K562 (cell line): ENCODE data around the gene P3H1. TPM values are rescaled to one million over a fixed set of nuclear protein-coding genes. Genes with fewer than 3 reads are reported as not detected.
A peak's percentile ranks its signal among the peaks of the same experiment; 100 is the strongest.

Source experiments
- ATAC-seq: fragments of 200-7000 bp; cut with Tn5 transposase; 3 replicates; pipeline ENCODE4 v1.9.1; 2020; ENCODE audit warnings: moderate library complexity
- BruUV-seq: library from RNA; stranded (reverse); fragments of 400-500 nt; replicated peaks from 2 replicates; lab custom pipeline; 2021; lab: Mats Ljungman, UMichigan
- CTCF ChIA-PET: fragments of 300-600 bp; formaldehyde crosslinking; extraction: SDS; loops from one replicate; lab custom pipeline; 2021; ENCODE audit warnings: low intra/inter-chr PET ratio; lab: Yijun Ruan, JAX
- POLR2A ChIA-PET: fragments of 300-600, 350-650 bp; sonication (Branson Sonifier 250); formaldehyde crosslinking; extraction: SDS; loops from one replicate; lab custom pipeline; 2021; ENCODE audit warnings: antibody characterized with exemption, inconsistent platforms; lab: Yijun Ruan, JAX
- DNase-seq, 4 experiments: peaks; one replicate each; pipeline versions ENCODE4 v3.0.0 to v3.0.0-alpha.2; 2011 to 2018; ENCODE audit warnings: low spot score in 3 of 4, mixed read lengths in 3 of 4; ENCODE audit errors: extremely low read depth in 1 of 4
- FAIRE-seq: peaks from 2 replicates; lab custom pipeline; 2011; peaks lifted over from hg19 to GRCh38; lab: Jason Lieb, UNC
- H2AFZ ChIP-seq: 2 replicates; pipeline ENCODE4 v1.6.0; 2011; ENCODE audit warnings: low read depth, low read length, control low read depth, inconsistent platforms
- H3K27ac ChIP-seq: fragments of 200-600 bp; 3 replicates; pipeline ENCODE4 v1.8.0; 2011; ENCODE audit warnings: low read depth, mild to moderate bottlenecking, control low read depth, inconsistent platforms, low read length, moderate library complexity, mixed read lengths; ENCODE audit errors: extremely low read depth
- H3K27me3 ChIP-seq, 2 experiments: fragments of 300-600 bp in 1 of 2; 2 replicates in 1 of 2; 3 replicates in 1 of 2; pipeline versions ENCODE4 v1.6.0 to v1.8.0; 2011; ENCODE audit warnings: inconsistent platforms in 2 of 2, low read length in 2 of 2, mild to moderate bottlenecking in 1 of 2, mixed read lengths in 1 of 2, moderate library complexity in 1 of 2; ENCODE audit not compliant: control insufficient read depth in 2 of 2, insufficient read depth in 2 of 2
- H3K36me3 ChIP-seq: fragments of 300-600 bp; 3 replicates; pipeline ENCODE4 v1.8.0; 2011; ENCODE audit warnings: mild to moderate bottlenecking, low read length, inconsistent platforms; ENCODE audit not compliant: control insufficient read depth, insufficient read depth
- H3K4me1 ChIP-seq, 2 experiments: fragments of 200-600 bp in 1 of 2; replicated peaks in 1 of 2; 2 replicates in 1 of 2; 3 replicates in 1 of 2; pipeline versions ENCODE4 v1.5.1 to v1.8.0; 2011; ENCODE audit warnings: inconsistent platforms in 2 of 2, low read length in 2 of 2, mild to moderate bottlenecking in 1 of 2, mixed read lengths in 1 of 2, moderate library complexity in 1 of 2; ENCODE audit not compliant: control insufficient read depth in 2 of 2, insufficient read depth in 2 of 2
- H3K4me2 ChIP-seq: 2 replicates; pipeline ENCODE4 v1.6.1; 2011; ENCODE audit warnings: low read length, control low read depth, inconsistent platforms, mixed read lengths; ENCODE audit not compliant: insufficient read depth
- H3K4me3 ChIP-seq: fragments of 200-600 bp; sonication (generic), shearing (Covaris generic); 2 replicates; pipeline ENCODE4 v1.5.1; 2016; ENCODE audit warnings: control low read depth, inconsistent platforms
- H3K79me2 ChIP-seq: fragments of 200-600 bp; 3 replicates; pipeline ENCODE4 v1.8.0; 2011; ENCODE audit warnings: low read length, inconsistent platforms; ENCODE audit not compliant: control insufficient read depth, insufficient read depth
- H3K9ac ChIP-seq, 2 experiments: 2 replicates each; pipeline versions ENCODE4 v1.6.0 to v1.6.1; 2011; ENCODE audit warnings: low read depth in 2 of 2, low read length in 2 of 2, control low read depth in 1 of 2, inconsistent platforms in 1 of 2, mild to moderate bottlenecking in 1 of 2, mixed read lengths in 1 of 2; ENCODE audit not compliant: insufficient read depth in 1 of 2
- H3K9me1 ChIP-seq: one replicate; pipeline ENCODE4 v1.6.0; 2011; ENCODE audit warnings: inconsistent platforms, mild to moderate bottlenecking, low read length, moderate library complexity; ENCODE audit not compliant: control insufficient read depth, insufficient read depth
- H3K9me3 ChIP-seq: replicated peaks from 2 replicates; pipeline ENCODE4 v1.5.1; 2011; ENCODE audit warnings: low read depth, low read length, inconsistent platforms; ENCODE audit not compliant: control insufficient read depth, insufficient read depth
- H4K20me1 ChIP-seq: replicated peaks from 2 replicates; pipeline ENCODE4 v1.6.1; 2011; ENCODE audit warnings: low read length, inconsistent platforms, mixed read lengths; ENCODE audit not compliant: control insufficient read depth, insufficient read depth
- BMI1 ChIP-seq: fragments of 150-350 bp; IDR thresholded peaks from 2 replicates; pipeline ENCODE4 v1.6.1; 2014; ENCODE audit warnings: low read length
- KAT2B ChIP-seq: IDR thresholded peaks from one replicate; pipeline ENCODE4 v1.6.1; 2012; ENCODE audit warnings: low read depth, mild to moderate bottlenecking, control low read depth, inconsistent platforms, low read length, moderate library complexity
- MLX ChIP-seq, 2 experiments: fragments of 450-650 bp in 1 of 2; sonication (generic) in 1 of 2; formaldehyde crosslinking; conservative IDR thresholded peaks; 2 replicates each; pipeline versions ENCODE4 v1.4.0 to v1.8.1; 2020 to 2022; ENCODE audit warnings: mild to moderate bottlenecking in 1 of 2, missing genetic modification reagents in 1 of 2
- NELFE ChIP-seq: IDR thresholded peaks from 2 replicates; pipeline ENCODE4 v1.6.1; 2011; ENCODE audit warnings: mild to moderate bottlenecking; ENCODE audit not compliant: insufficient read depth, insufficient read length
- POLR2B ChIP-seq: fragments of 450-650 bp; IDR thresholded peaks from 2 replicates; pipeline ENCODE4 v1.6.1; 2018; ENCODE audit warnings: low read depth; ENCODE audit not compliant: partially characterized antibody
- SMC3 ChIP-seq: conservative IDR thresholded peaks from 2 replicates; pipeline ENCODE4 v1.6.1; 2011; ENCODE audit warnings: low read depth, low read length, improper control_type of control experiment; ENCODE audit not compliant: insufficient read depth
- SNRNP70 ChIP-seq: fragments of 200-400 bp; formaldehyde crosslinking; optimal IDR thresholded peaks from 2 replicates; pipeline ENCODE3; 2017; ENCODE audit warnings: low read depth, low read length
- ZNF143 ChIP-seq: sonication (generic); formaldehyde crosslinking; IDR thresholded peaks from 2 replicates; pipeline ENCODE4 v1.9.0; 2022; ENCODE audit warnings: mild to moderate bottlenecking, missing genetic modification reagents
- ZNF764 ChIP-seq: fragments of 250-450 bp; sonication (Bioruptor Pico); IDR thresholded peaks from 2 replicates; pipeline ENCODE4 v1.4.0; 2020; ENCODE audit warnings: low read depth, mild to moderate bottlenecking, moderate library complexity
- WGBS: fragments of 100-300 bp; shearing (Covaris generic); methylation state at CpG from one replicate; pipeline ENCODE4 v1.1.6; 2016; ENCODE audit warnings: low coverage, mixed read lengths; ENCODE audit not compliant: insufficient coverage; ENCODE audit errors: missing lambda C conversion rate; 5-methylcytosine and 5-hydroxymethylcytosine counted together
- in situ Hi-C: fragments of 300-500 bp; cut with MboI; formaldehyde crosslinking; loops from 4 replicates; pipeline ENCODE4 v1.15.0; 2018; ENCODE audit warnings: inconsistent platforms, mixed read lengths
- intact Hi-C: fragments of 100-400 bp; cut with micrococcal nuclease; formaldehyde crosslinking; loops from 2 replicates; pipeline ENCODE4 v1.14.2; 2022
- polyA plus RNA-seq, 8 experiments: library from polyadenylated mRNA; depleted of rRNA in 4 of 8; stranded (reverse) in 5 of 8; unstranded in 3 of 8; fragments of >200 nt; fragmentation: Nextera tagmentation in 2 of 8; fragmentation: Illumina TruSeq in 1 of 8; extraction: Ambion mirVana in 2 of 8; extraction: Trizol in 1 of 8; gene quantifications; 2 replicates each; pipeline versions ENCODE4 v1.2.1 to v1.2.3, GENCODE V29; 2011 to 2014; ENCODE audit warnings: inconsistent platforms in 1 of 8, missing spikeins in 1 of 8
- total RNA-seq, 7 experiments: library from RNA; depleted of rRNA in 6 of 7; stranded (reverse); fragments of >200 nt in 6 of 7; fragmentation: Illumina TruSeq in 2 of 7; extraction: Trizol in 2 of 7; gene quantifications; 2 replicates each; pipeline versions ENCODE4 v1.2.1 to v1.2.3, GENCODE V29; 2011 to 2021; ENCODE audit warnings: low replicate concordance in 1 of 7
- TF ChIP-seq, protein P1 (sequence below): fragments of 200-800 bp; sonication (Bioruptor generic); IDR thresholded peaks from 2 replicates; pipeline ENCODE4 v1.6.1; 2016; ENCODE audit warnings: missing genetic modification characterization, missing compliant biosample characterization

P3H1 gene
- total and polyA plus RNA-seq, 9 of the 15 experiments (the other 6 are each of a cell fraction or from before 2014, with no cell fraction given) = 1.7 to 81.7 (median 45.7) TPM

- Histone ChIP-seq H3K9ac (no peak overlapping the region), H3K79me2 (no peaks in the 10 kb centered on the region), H3K27me3 (peaks cover 0 to 5% of the 10 kb centered on the region in 2 experiments; a peak in 1 of 5 replicates), H3K4me3 (no peak overlapping the region), H3K9me3 (no peaks in the 10 kb centered on the region), H3K4me2 (no peak overlapping the region), H3K4me1 (peaks cover 0 to 2% of the 10 kb centered on the region in 2 experiments; a peak in 1 of 5 replicates), H2AFZ (no peak overlapping the region), H3K36me3 (peaks cover 46% of the 10 kb centered on the region; the same call in 2 of the 3 replicates), H3K9me1 (peaks cover 8% of the 10 kb centered on the region), H3K27ac (no peak overlapping the region), H4K20me1 (no peaks in the 10 kb centered on the region)
- ChIA-PET POLR2A (interaction anchor here (0.9 to 1.8 kb wide), 3 partner anchors 9 to 19 kb away, joined by 3 to 14 read pairs (median 5); no protein-coding TSS in a partner anchor), CTCF (interaction anchor here (0.9 to 1.1 kb wide), 2 partner anchors 168 to 599 kb away, joined by 3 to 4 read pairs; no protein-coding TSS in a partner anchor)
- ATAC-seq (no peak), FAIRE-seq (no peak), DNase-seq (no peak)
- in situ Hi-C loops (loop anchor here (10.0 to 25.0 kb wide), 2 partner anchors 159 to 401 kb away; no protein-coding TSS in a partner anchor), intact Hi-C loops (no loop called here)
- 82% methylated on average over 7 of the region's 8 CpGs for WGBS
- TF ChIP-seq ZNF764 (no peak), POLR2B (peak; percentile 30), BMI1 (no peak)
- BruUV-seq = no TSS peak
Measured at GRCh38 chr1:42745851-42746250, 21.0 kb downstream of the P3H1 start.

GRCh38 chr1:42744148-42744413, 22.7 kb downstream of the P3H1 start:
- no peak overlapping the region for H3K9ac ChIP-seq
- intact Hi-C loops (no loop called here), in situ Hi-C loops (loop anchor here (10.0 to 25.0 kb wide), 2 partner anchors 157 to 399 kb away; no protein-coding TSS in a partner anchor)
- peaks cover 5% of the 10 kb centered on the region; the same call in 1 of the 2 replicates for H4K20me1 ChIP-seq
- no TSS peak for BruUV-seq
- DNase-seq (no peak), ATAC-seq (no peak), FAIRE-seq (no peak)
- ChIA-PET CTCF (no interaction called here), POLR2A (interaction anchor here (1.7 kb wide), 1 partner anchor 8 kb away, joined by 5 read pairs; no protein-coding TSS in a partner anchor)
- H3K79me2 ChIP-seq = no peaks in the 10 kb centered on the region
- peaks cover 34% of the 10 kb centered on the region; the same call in 2 of the 3 replicates for H3K36me3 ChIP-seq
- H3K27ac ChIP-seq = no peak overlapping the region
- H3K9me1 ChIP-seq = peaks cover 8% of the 10 kb centered on the region
- 56% methylated on average over 9 of the region's 9 CpGs for WGBS
- peaks cover 0 to 16% of the 10 kb centered on the region in 2 experiments; a peak in 2 of 5 replicates for H3K4me1 ChIP-seq
- no peaks in the 10 kb centered on the region for H3K9me3 ChIP-seq
- H2AFZ ChIP-seq = no peak overlapping the region
- H3K27me3 ChIP-seq = peaks cover 2 to 19% of the 10 kb centered on the region in 2 experiments; a peak in 4 of 5 replicates
- H3K4me3 ChIP-seq = no peak overlapping the region
- no peak overlapping the region for H3K4me2 ChIP-seq
- TF ChIP-seq NELFE (no peak), SNRNP70 (no peak), SMC3 (no peak), MLX (CRISPR knock-in tag; conservative IDR thresholded peaks at IDR 0.05) (no peak), KAT2B (no peak), ZNF143 (CRISPR knock-in tag) (no peak)
- TF ChIP-seq, protein P1, sequence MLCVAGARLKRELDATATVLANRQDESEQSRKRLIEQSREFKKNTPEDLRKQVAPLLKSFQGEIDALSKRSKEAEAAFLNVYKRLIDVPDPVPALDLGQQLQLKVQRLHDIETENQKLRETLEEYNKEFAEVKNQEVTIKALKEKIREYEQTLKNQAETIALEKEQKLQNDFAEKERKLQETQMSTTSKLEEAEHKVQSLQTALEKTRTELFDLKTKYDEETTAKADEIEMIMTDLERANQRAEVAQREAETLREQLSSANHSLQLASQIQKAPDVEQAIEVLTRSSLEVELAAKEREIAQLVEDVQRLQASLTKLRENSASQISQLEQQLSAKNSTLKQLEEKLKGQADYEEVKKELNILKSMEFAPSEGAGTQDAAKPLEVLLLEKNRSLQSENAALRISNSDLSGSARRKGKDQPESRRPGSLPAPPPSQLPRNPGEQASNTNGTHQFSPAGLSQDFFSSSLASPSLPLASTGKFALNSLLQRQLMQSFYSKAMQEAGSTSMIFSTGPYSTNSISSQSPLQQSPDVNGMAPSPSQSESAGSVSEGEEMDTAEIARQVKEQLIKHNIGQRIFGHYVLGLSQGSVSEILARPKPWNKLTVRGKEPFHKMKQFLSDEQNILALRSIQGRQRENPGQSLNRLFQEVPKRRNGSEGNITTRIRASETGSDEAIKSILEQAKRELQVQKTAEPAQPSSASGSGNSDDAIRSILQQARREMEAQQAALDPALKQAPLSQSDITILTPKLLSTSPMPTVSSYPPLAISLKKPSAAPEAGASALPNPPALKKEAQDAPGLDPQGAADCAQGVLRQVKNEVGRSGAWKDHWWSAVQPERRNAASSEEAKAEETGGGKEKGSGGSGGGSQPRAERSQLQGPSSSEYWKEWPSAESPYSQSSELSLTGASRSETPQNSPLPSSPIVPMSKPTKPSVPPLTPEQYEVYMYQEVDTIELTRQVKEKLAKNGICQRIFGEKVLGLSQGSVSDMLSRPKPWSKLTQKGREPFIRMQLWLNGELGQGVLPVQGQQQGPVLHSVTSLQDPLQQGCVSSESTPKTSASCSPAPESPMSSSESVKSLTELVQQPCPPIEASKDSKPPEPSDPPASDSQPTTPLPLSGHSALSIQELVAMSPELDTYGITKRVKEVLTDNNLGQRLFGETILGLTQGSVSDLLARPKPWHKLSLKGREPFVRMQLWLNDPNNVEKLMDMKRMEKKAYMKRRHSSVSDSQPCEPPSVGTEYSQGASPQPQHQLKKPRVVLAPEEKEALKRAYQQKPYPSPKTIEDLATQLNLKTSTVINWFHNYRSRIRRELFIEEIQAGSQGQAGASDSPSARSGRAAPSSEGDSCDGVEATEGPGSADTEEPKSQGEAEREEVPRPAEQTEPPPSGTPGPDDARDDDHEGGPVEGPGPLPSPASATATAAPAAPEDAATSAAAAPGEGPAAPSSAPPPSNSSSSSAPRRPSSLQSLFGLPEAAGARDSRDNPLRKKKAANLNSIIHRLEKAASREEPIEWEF = no peak
